ENCODE results near the gene KCNQ1OT1. TPM values are rescaled to one million over a fixed set of nuclear protein-coding genes. Genes with fewer than 3 reads are reported as not detected.

The KCNQ1OT1 gene
- total RNA-seq, 1 donor from 2014 or later, result 2.3 TPM

DNA sequence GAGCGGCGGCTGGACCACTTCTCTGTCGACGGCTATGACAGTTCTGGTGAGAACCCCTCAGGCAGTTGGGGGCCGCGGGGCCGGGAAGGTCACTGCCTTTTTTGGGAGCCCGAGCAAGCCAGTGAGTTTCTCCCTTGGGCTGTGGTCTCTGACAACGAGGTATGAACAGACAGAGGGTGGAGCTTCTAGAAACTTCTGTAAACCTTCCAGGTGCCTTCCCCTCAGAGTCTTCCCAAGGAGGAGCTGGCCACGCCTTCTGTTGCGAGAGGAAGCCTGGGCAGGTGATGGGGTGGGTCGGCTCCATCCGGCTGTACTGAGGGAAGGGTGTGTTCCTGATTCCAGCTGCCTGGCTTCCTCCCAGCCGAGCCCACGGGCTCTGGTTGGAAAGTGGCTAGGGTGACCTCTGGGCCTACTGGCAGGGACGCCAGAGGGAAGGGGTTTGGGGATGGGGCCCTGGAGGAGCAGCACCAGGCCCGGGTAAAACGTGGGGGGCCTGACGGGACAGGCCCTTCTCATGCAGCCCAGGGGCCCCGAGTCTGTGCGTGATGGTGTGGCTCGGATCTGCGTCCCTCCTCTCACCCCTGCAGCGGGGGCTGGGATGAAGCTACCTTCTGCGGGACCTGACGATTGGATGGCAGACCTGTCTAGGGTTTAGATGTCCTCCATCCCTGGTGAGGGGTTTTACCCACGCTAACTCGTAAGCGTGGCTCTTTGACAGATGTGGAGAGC is 110.8 kb downstream of the KCNQ1OT1 start:
- DNase-seq (ENCODE audit: low spot score), result no peak
- H3K4me1 ChIP-seq, result no peaks in the 10 kb centered on the region
- H3K36me3 ChIP-seq, result no peaks in the 10 kb centered on the region
- Mint-ChIP-seq H3K27ac (no peak overlapping the region), H3K9me3 (peaks cover 4% of the 10 kb centered on the region), H3K27me3 (ENCODE audit: insufficient read depth, low read depth) (peaks cover 7% of the 10 kb centered on the region), H3K4me3 (no peak overlapping the region), H3K4me1 (no peaks in the 10 kb centered on the region), H3K36me3 (peaks cover 2% of the 10 kb centered on the region)
- peaks cover 75% of the 10 kb centered on the region for H3K27me3 ChIP-seq
- no peak overlapping the region for H3K27ac ChIP-seq
- H3F3A ChIP-seq (ENCODE audit: low read depth), result no peaks in the 10 kb centered on the region
- H3K4me3 ChIP-seq, result no peak overlapping the region
- H3K9ac ChIP-seq, result no peak overlapping the region
- H2AFZ ChIP-seq (replicated peaks), result no peak overlapping the region
- H4K20me1 ChIP-seq (ENCODE audit: low read depth), result no peaks in the 10 kb centered on the region
- no peak overlapping the region for H3K4me2 ChIP-seq
- H3K79me2 ChIP-seq (ENCODE audit: low read depth), result no peaks in the 10 kb centered on the region
- no peak for TF ChIP-seq EZH2phosphoT487 (IDR thresholded peaks at IDR 0.05)
- TF ChIP-seq, protein P1, sequence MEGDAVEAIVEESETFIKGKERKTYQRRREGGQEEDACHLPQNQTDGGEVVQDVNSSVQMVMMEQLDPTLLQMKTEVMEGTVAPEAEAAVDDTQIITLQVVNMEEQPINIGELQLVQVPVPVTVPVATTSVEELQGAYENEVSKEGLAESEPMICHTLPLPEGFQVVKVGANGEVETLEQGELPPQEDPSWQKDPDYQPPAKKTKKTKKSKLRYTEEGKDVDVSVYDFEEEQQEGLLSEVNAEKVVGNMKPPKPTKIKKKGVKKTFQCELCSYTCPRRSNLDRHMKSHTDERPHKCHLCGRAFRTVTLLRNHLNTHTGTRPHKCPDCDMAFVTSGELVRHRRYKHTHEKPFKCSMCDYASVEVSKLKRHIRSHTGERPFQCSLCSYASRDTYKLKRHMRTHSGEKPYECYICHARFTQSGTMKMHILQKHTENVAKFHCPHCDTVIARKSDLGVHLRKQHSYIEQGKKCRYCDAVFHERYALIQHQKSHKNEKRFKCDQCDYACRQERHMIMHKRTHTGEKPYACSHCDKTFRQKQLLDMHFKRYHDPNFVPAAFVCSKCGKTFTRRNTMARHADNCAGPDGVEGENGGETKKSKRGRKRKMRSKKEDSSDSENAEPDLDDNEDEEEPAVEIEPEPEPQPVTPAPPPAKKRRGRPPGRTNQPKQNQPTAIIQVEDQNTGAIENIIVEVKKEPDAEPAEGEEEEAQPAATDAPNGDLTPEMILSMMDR (IDR thresholded peaks at IDR 0.05), result no peak
- TF ChIP-seq EZH2 (IDR thresholded peaks at IDR 0.05), result no peak
- no peaks in the 10 kb centered on the region for H3K9me3 ChIP-seq (ENCODE audit: low read depth)

DNA sequence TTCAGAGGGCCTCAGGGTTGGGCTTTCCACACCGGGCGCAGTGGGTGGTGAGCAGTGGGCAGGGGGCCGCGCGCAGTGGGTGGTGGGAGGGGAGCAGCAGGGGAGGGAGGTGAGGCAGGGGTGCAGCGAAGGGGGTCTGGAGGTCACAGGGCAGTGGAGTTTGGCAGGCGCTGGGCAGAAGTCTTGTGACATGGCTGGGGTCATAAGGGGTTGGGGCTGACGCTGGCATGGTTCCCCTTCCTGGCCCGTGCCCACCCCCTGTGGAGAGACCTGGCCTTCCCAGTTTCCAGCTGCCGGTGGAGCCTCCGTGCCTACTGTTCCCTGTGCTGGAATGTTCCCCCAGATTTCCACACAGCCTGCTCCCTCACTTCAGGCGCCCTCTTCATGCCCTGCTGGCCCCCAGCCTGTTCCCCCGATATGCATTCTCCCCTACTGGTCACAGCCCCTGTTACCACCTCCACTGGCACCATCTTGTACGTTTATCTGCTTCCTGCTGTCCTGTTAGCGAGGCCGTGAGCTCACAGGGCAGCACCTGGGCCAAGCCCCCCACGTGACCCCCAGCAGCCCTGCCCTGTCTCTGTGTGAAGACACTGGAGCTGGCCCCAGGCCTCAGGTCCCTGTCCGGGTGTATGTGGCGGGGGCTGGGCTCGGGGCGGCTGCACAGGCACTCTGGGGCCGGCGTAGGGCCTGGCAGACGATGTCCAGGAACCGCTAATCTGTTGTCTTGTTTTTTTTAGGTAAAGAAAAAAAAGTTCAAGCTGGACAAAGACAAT is 111.6 kb downstream of the KCNQ1OT1 start:
- H3K79me2 ChIP-seq (ENCODE audit: low read depth), result no peaks in the 10 kb centered on the region
- Mint-ChIP-seq H3K4me1 (no peaks in the 10 kb centered on the region), H3K36me3 (no peaks in the 10 kb centered on the region), H3K27me3 (ENCODE audit: insufficient read depth, low read depth) (peaks cover 10% of the 10 kb centered on the region), H3K27ac (no peak overlapping the region), H3K9me3 (no peaks in the 10 kb centered on the region), H3K4me3 (no peak overlapping the region)
- H3K4me3 ChIP-seq, result no peak overlapping the region
- H2AFZ ChIP-seq (replicated peaks), result no peak overlapping the region
- no peaks in the 10 kb centered on the region for H3K4me1 ChIP-seq
- H3K9ac ChIP-seq, result no peak overlapping the region
- H3K4me2 ChIP-seq, result no peak overlapping the region
- H3K9me3 ChIP-seq (ENCODE audit: low read depth), result no peaks in the 10 kb centered on the region
- H3K27me3 ChIP-seq, result peaks cover 68% of the 10 kb centered on the region
- H3K36me3 ChIP-seq, result no peaks in the 10 kb centered on the region
- TF ChIP-seq, protein P1 (IDR thresholded peaks at IDR 0.05), result no peak
- TF ChIP-seq EZH2phosphoT487 (IDR thresholded peaks at IDR 0.05) (no peak), EZH2 (IDR thresholded peaks at IDR 0.05) (no peak)
- no peak overlapping the region for H3K27ac ChIP-seq
- H4K20me1 ChIP-seq (ENCODE audit: low read depth), result no peaks in the 10 kb centered on the region
- DNase-seq (ENCODE audit: low spot score), result no peak
- no peaks in the 10 kb centered on the region for H3F3A ChIP-seq (ENCODE audit: low read depth)

DNA sequence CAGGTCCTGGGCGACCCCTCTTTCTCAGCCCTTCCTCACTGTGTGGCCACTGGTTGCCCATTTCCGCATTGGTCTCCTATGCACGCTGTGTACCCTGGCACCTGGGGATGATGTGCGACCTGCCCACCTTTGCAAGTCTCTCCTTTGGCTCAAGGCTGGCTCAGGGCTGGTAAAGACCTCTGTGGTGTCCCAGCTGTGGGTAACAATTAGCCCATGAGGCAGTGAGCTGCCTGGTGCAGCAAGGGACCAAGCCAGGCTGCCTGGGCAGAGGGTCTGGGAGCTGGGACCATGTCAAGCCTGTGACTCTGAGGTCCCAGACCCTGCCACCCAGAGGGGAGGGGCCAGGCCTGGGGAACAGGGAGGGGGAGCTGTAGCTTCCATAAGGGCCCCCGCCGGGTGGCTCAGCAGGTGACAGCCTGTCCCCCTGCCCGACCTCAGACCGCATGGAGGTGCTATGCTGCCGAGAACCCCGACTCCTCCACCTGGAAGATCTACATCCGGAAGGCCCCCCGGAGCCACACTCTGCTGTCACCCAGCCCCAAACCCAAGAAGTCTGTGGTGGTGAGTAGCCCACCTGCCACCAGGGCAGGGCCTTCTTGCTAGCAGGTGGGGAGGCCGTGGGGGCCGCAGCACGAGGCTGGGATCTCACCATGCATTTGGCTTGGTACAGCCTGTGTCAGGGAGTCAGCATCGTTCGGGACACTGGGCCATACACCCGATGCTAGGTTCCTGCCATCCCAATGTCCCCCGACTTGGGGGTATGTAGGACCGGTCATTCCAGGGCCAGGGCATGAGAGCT is 112.5 kb downstream of the KCNQ1OT1 start:
- H3K27ac ChIP-seq, result no peak overlapping the region
- H3K9ac ChIP-seq, result no peak overlapping the region
- H3K27me3 ChIP-seq, result peaks cover 60% of the 10 kb centered on the region
- Mint-ChIP-seq H3K27ac (no peak overlapping the region), H3K36me3 (no peaks in the 10 kb centered on the region), H3K4me1 (peaks cover 3% of the 10 kb centered on the region), H3K9me3 (no peaks in the 10 kb centered on the region), H3K4me3 (no peak overlapping the region), H3K27me3 (ENCODE audit: insufficient read depth, low read depth) (peaks cover 13% of the 10 kb centered on the region)
- H3K4me2 ChIP-seq, result no peak overlapping the region
- TF ChIP-seq, protein P1 (IDR thresholded peaks at IDR 0.05), result no peak
- no peak for TF ChIP-seq EZH2phosphoT487 (IDR thresholded peaks at IDR 0.05)
- TF ChIP-seq EZH2 (IDR thresholded peaks at IDR 0.05), result no peak
- no peaks in the 10 kb centered on the region for H3K79me2 ChIP-seq (ENCODE audit: low read depth)
- no peak overlapping the region for H2AFZ ChIP-seq (replicated peaks)
- H3F3A ChIP-seq (ENCODE audit: low read depth), result no peaks in the 10 kb centered on the region
- no peaks in the 10 kb centered on the region for H3K36me3 ChIP-seq
- no peak for DNase-seq (ENCODE audit: low spot score)
- no peak overlapping the region for H3K4me3 ChIP-seq
- H3K4me1 ChIP-seq, result no peaks in the 10 kb centered on the region
- H3K9me3 ChIP-seq (ENCODE audit: low read depth), result no peaks in the 10 kb centered on the region
- no peaks in the 10 kb centered on the region for H4K20me1 ChIP-seq (ENCODE audit: low read depth)
